ENCODE data around the gene OR10A4. TPM values are rescaled to one million over a fixed set of nuclear protein-coding genes. Genes with fewer than 3 reads are reported as not detected.
"Not testable (repeated sequence)": the region's sequence is repeated elsewhere in the genome, so short reads cannot be mapped to it uniquely, and the experiment has no call there.

Gene OR10A4
- total and polyA plus RNA-seq, 9 donors: not detected

- H3K4me3 ChIP-seq: no peak overlapping the region
- H3K36me3 ChIP-seq: no peaks in the 10 kb centered on the region
- no peaks in the 10 kb centered on the region for H3K4me1 ChIP-seq (ENCODE audit: insufficient read depth)
- TF ChIP-seq POLR2A (IDR thresholded peaks at IDR 0.05): no peak
- 67 to 72% (median 69%) methylated on average over 2 of the region's 2 CpGs for WGBS, 3 donors
- intact Hi-C loops (cut with DNase I): no loop called here
- no peaks in the 10 kb centered on the region for H3K9me3 ChIP-seq
- H3K27me3 ChIP-seq: no peaks in the 10 kb centered on the region
- no peak overlapping the region for H3K27ac ChIP-seq
- DNase-seq: no peak
Measured at GRCh38 chr11:6843670-6844069, 32.8 kb upstream of the OR10A4 start.

GRCh38 chr11:6844356-6844755, 32.1 kb upstream of the OR10A4 start:
- WGBS, 3 donors: 89 to 93% (median 91%) methylated on average over 5 of the region's 5 CpGs
- no peaks in the 10 kb centered on the region for H3K27me3 ChIP-seq
- intact Hi-C loops (cut with DNase I): no loop called here

GRCh38 chr11:6845383-6845782, 31.0 kb upstream of the OR10A4 start, which contains the start of gene OR10A5:
Gene OR10A5, plus strand, starts transcription at chr11:6845683. Its CDS starts 0 bp downstream, at chr11:6845683.
- no peak within 1 kb of the TSS for H3K27ac ChIP-seq
- TF ChIP-seq POLR2A (IDR thresholded peaks at IDR 0.05): no peak
- no peak for TF ChIP-seq EP300 (IDR thresholded peaks at IDR 0.05)
- TF ChIP-seq CTCF (IDR thresholded peaks at IDR 0.05): no peak
- 55 to 78% (median 77%) methylated on average over 3 of the region's 3 CpGs for WGBS, 3 donors
- no peaks in the 10 kb centered on the region for H3K4me1 ChIP-seq (ENCODE audit: insufficient read depth)
- no peak within 1 kb of the TSS for H3K4me3 ChIP-seq
- no peaks in the 10 kb centered on the region for H3K9me3 ChIP-seq
- no peaks in the 10 kb centered on the region for H3K27me3 ChIP-seq
- intact Hi-C loops (cut with DNase I): no loop called here
- no peak for DNase-seq
- no peaks in the 10 kb centered on the region for H3K36me3 ChIP-seq

More at GRCh38 chr11:6844356-6844755, 32.1 kb upstream of the OR10A4 start:
- TF ChIP-seq EP300 (IDR thresholded peaks at IDR 0.05) (no peak), POLR2A (IDR thresholded peaks at IDR 0.05) (no peak)
- Histone ChIP-seq H3K4me1 (ENCODE audit: insufficient read depth) (no peaks in the 10 kb centered on the region), H3K36me3 (no peaks in the 10 kb centered on the region), H3K4me3 (no peak overlapping the region), H3K27ac (no peak overlapping the region), H3K9me3 (no peaks in the 10 kb centered on the region)
- no peak for DNase-seq

- H3K36me3 ChIP-seq: no peaks in the 10 kb centered on the region
- H3K9me3 ChIP-seq: no peaks in the 10 kb centered on the region
- no peak overlapping the region for H3K4me3 ChIP-seq
- 67 to 95% (median 92%) methylated on average over 2 of the region's 2 CpGs for WGBS, 3 donors
- no peak overlapping the region for H3K27ac ChIP-seq
- no peaks in the 10 kb centered on the region for H3K4me1 ChIP-seq (ENCODE audit: insufficient read depth)
- TF ChIP-seq POLR2A (IDR thresholded peaks at IDR 0.05): no peak
- TF ChIP-seq EP300 (IDR thresholded peaks at IDR 0.05): no peak
- no peak for TF ChIP-seq CTCF (IDR thresholded peaks at IDR 0.05)
- H3K27me3 ChIP-seq: no peaks in the 10 kb centered on the region
- intact Hi-C loops (cut with DNase I): no loop called here
- no peak for DNase-seq
Measured at GRCh38 chr11:6850526-6850925, 25.9 kb upstream of the OR10A4 start.

- WGBS, 3 donors: 94 to 97% (median 94%) methylated on average over 6 of the region's 6 CpGs
- intact Hi-C loops (cut with DNase I): not testable (repeated sequence)
Measured at GRCh38 chr11:6854801-6855200, 21.6 kb upstream of the OR10A4 start.

GRCh38 chr11:6855971-6856541, 20.4 kb upstream of the OR10A4 start:
- intact Hi-C loops (cut with DNase I): no loop called here
- Histone ChIP-seq H3K4me1 (ENCODE audit: insufficient read depth) (no peaks in the 10 kb centered on the region), H3K27me3 (no peaks in the 10 kb centered on the region), H3K4me3 (no peak overlapping the region), H3K9me3 (no peaks in the 10 kb centered on the region), H3K36me3 (no peaks in the 10 kb centered on the region), H3K27ac (no peak overlapping the region)
- WGBS, 3 donors: 19 to 26% (median 21%) methylated on average over 1 of the region's 1 CpG
- DNase-seq: no peak
- TF ChIP-seq POLR2A (IDR thresholded peaks at IDR 0.05) (no peak), EP300 (IDR thresholded peaks at IDR 0.05) (no peak), CTCF (IDR thresholded peaks at IDR 0.05) (no peak)

More at GRCh38 chr11:6854801-6855200, 21.6 kb upstream of the OR10A4 start:
- not testable (repeated sequence) for DNase-seq; H3K9me3 ChIP-seq; H3K4me3 ChIP-seq; H3K27ac ChIP-seq; H3K36me3 ChIP-seq; H3K4me1 ChIP-seq (ENCODE audit: insufficient read depth); H3K27me3 ChIP-seq

All from ovary (tissue), 9 donors.